ENCODE results near the gene TAF4.

The TAF4 gene

DNA sequence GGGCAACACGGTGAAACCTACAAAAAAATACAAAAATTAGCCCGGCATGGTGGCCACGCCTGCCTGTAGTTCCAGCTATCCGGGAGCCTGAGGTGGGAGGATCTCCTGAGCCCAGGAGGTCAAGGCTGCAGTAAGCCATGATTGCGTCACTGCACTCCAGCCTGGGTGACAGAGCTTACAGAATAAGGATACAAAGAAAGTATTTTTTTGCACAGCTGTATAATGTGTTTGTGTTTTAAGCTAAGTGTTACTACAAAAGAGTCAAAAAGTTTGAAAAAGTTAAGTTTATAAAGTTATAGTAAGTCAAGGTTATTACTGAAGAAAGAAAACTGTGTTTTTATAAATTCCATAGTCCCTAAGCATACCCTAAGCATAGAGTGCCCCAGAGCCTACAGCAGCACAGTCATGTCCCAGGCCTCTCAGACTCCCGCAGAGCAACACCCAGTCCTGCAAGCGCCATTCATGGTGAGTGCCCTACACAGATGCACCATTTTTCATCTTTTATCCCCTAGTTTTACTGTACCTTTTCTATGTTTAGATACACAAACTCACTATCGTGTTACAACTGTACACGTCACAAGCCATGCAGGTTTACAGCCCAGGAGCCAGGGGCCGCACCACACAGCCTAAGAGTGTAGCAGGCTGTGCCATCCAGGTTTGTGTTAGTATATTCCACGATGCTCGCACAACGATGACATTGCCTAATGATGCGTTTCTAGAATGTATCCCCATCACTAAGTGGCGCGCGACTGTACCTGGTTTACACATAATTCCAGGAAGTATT, 22.4 kb downstream of the TAF4 start:
- no peak for DNase-seq

DNA sequence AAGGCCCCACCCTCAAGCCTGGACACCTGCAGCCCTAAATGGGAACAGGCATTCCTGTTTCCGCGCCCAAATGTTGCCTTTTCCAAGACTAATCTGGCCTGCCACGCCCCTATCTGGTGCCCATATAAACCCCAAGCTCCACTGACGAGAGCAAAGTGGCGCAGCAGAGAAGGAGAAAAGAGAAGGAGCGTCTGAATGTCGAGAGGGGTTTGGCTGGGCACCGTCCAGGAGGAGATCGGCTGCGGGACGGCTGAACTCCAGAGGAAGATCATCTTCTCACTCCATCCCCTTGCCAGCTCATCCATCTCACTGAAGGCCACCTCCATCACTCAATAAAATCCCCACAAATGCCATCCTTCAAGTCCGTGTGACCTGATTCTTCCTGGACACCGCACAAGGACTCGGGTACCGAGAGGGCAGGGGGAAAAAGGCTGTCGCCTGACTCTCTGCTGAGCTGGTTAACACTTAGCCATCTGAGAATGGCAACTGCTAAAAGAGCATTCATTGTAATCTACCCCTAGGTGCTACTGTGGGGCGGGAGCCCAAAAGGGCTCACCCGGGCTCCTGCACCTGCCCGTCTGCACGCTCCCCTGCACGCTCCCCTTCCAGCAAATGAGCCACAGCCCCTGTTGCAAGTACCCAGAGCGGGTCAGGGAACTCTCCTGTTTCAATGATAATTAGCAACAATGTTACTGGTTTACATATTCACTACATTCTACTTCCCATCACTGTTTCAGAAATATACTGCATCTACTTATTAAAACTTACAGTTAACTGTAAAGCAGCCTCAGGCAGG, 23.5 kb downstream of the TAF4 start:
- DNase-seq = no peak

DNA sequence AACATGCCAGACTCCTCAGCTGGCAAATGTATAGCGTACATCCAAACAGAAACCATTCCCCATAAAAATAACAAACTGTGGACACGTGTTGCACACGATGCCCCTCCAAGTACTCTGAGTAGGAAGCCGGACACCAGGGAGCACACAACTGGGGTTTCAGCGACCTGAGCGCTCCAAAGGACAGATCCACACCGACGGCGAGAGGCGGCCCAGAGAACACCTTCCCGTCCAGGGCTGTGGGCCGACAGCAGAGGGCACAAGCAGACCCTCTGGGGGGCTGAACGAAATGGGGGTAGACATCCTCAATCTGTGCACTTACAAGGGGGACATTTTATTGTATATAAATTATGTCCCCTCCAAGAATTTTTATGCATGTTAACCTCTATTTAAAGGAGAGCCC, 24.7 kb downstream of the TAF4 start:
- no peak for DNase-seq

- no peak for DNase-seq
These were observed 25.2 kb downstream of the TAF4 start for GRCh38 chr20:62040381-62040922.

GRCh38 chr20:62039738-62040137, 25.9 kb downstream of the TAF4 start:
- no peak for DNase-seq

DNA sequence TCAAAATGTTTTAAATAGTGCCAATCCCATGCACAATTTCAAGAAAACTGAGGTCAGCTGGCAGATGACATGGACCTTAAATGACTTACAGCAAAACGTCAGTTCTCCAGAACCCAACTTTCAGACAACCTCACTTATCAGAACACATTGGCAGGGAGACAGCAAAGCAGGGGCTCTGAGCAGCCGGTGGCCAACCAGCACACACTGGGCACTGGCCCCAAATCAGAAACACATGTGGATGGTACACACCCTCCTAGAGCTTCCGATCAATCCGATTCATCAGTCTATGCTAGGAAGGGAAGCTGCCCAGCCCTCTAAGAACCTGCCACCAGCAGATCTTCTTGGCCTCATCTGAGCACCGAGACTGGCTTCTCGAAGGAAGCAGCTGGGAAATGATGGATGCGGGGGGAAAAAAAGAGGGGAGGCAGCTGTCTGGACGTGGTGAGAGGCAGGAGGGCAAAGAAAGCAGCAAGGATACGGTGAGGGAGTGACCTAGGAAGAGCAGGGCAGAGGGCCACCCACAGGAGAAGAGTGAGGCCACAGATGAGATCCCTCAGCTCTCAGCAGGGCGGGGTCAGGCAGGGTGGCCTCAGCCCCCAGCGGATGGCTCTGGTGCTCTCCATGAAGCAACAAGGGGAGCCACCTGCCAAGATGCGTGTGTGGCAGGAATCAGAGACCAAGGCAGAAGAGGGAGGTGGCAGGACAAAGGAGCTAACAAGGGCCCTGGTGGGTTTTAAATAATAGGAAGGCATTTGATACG, 32.9 kb downstream of the TAF4 start:
- no peak for DNase-seq

DNA sequence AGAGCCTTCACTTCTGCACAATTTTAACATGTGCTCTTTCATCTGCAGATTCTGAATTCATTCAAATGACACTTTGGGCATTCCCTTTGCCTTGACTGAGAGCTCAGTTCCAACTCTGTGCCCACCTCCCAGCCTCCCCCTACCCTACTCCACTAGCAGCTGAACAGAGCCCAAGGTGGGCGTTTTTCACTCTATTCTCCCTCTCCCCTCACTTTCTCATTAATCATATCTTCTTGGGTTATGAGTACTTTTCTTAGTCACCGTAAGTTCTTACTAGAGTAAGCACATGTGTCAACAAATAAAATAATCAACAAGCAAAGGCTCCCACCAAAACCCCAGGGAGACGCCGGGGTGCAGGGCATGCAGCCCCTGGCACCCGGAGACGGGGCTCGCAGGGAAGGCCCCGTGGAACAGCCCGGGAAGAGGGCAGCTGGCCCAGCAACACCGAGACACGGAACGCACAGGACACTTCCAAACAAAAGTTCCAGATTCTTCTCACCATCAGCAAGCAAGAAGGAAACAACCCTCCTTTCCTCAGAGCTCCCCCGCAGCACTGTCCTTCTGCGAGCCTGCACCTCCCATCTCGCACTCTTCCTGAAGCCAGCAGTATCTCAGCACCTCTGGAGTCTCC, 34.1 kb downstream of the TAF4 start:
- no peak for DNase-seq

DNA sequence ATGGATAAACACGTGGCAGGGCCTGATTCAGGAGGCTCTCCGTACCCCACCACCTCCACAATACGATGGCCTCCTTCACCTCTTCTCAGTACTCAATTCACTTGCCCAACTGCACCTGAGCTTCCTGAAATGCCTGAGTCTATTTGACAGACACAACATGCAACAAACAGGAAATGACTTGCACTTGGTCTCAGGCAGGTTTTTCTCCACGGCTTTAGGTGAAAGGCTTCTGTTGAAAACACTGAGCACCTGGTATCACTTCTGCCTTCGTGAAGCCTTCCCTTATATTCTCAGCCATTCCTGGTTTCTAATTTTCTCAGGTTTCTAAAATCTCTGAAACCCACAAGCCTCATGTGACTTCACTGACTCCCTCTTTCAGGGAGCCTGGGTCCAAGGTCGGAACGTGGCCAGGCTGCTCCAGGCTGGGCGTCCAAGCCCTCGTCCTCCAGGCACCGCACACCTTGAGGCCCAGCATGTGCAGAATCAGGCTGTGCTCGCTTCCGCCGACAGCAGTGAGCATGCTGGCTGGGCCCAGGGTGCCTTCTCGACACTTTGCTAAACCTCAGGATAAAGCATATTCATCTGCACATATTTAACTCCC, 34.7 kb downstream of the TAF4 start:
- DNase-seq = no peak

- DNase-seq = no peak
These were observed 35.3 kb downstream of the TAF4 start for GRCh38 chr20:62030357-62030756.

DNA sequence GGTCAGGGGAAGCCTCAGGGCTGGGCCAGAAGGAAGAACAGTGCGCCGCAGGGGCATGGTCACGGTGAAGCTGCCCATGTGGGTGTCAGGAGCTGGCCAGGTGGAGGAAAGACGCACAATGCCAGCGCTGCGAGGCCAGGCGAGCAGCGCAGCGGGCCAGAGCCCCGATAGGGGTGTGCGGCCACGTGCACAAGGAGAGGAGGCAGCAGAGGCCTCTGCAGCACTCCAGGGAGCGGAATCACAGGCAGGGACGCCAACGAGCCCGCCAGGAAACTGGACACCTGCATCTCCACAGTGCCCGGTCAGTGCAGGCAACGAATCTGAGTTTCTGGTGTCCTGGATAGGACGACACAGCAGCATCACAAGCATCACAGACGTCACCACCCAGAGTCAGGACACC, 35.7 kb downstream of the TAF4 start:
- DNase-seq = no peak

- DNase-seq = no peak
These were observed 36.4 kb downstream of the TAF4 start for GRCh38 chr20:62029296-62029695.

DNA sequence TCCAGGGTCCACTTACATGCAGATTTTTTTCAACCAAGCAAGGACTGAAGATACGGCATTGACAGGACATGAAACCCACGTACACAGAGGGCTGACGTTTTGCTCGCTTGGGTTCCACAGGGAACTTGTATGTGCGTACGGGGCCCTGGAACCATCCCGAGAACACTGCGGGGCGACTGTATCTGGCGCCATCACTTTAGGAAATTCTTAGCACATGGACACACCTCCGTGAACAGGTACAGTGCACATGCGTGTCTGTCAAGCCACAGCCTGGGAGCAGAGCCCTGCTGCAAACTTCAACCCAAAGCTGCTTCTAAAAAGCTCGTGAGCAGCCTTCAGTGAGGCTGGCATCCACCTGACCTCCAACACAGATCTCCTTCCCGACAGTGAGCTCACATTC, 37.3 kb downstream of the TAF4 start:
- no peak for DNase-seq

DNA sequence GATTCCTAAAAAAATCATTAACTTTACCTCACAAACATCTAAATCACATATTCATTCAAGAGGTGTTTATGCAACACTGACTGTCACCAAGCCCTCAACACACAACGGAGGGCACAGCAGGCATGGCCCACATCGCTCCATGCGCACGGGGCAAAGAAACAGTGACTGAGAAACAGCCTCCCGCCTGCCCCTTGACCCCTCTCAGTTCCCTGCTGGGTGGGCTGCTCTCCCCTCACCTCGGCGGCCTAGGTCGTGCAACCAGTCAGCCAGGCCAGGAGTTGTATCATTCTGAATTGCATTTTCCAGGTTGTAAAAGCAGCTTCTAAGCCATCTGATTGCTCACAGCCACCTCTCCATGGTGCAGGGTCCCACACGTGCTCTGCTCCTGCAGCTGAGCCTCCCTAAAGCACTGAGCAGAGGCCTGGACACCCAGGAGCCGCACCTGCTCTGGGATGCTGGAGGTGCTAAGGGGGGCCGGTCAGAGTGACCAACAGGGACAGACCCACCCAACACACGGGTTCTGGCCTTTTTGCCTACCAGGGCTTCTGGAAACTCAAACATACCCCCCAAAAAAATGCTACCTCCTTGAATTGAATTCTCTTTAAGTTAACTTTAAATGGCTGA, 37.9 kb downstream of the TAF4 start:
- no peak for DNase-seq

DNA sequence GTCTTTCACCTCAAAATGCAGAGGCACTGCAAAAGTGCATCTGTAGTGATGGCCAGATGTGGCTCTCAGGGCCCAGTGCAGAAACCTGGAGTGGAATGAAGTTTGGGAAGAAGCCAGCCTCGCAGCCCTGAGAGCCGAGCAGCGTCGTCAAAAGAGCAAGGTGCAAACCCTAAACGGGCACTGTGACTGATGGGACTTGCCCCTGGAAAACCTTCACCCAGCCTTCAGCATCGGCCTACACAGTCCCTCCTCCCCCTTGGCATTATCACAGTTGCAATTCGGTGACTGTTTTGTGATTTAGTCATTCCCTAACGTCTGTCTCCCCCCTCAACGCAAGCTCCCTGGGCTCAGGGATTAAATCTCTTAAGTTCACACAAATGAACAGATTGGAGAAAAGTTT, 38.6 kb downstream of the TAF4 start:
- no peak for DNase-seq

GRCh38 chr20:62026564-62026856, 39.2 kb downstream of the TAF4 start:
- DNase-seq = no peak

GRCh38 chr20:62025832-62026563, 39.7 kb downstream of the TAF4 start:
- DNase-seq = no peak

GRCh38 chr20:62025394-62025793, 40.3 kb downstream of the TAF4 start:
- no peak for DNase-seq

DNA sequence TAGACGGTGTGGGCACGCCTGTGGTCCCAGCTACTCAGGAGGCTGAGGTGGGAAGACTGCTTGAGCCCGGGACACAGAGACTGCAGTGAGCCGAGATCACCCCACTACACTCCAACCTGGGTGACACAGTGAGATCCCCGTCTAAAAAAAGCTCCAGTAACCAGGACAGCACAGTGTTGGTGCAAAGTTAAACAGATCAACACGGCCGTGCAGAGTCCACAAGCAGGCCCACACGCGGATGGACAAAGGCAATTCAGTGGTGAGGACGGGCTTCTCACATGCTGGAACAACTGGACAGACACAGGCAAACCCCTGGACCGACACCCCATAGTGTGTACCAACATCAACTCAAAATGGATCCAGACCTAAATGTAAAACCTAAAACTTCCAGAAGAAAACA, 41.7 kb downstream of the TAF4 start:
- no peak for DNase-seq

GRCh38 chr20:62022575-62023139, 43.0 kb downstream of the TAF4 start:
- DNase-seq = no peak

GRCh38 chr20:62021793-62022385, 43.8 kb downstream of the TAF4 start:
- DNase-seq = no peak
